Urinary bladder (tissue), 4 donors: ENCODE data around the gene RCAN2. TPM values are rescaled to one million over a fixed set of nuclear protein-coding genes. Genes with fewer than 3 reads are reported as not detected.
A peak's percentile ranks its signal among the peaks of the same experiment; 100 is the strongest.

Source experiments
- DNase-seq: peaks from one replicate; pipeline ENCODE4 v3.0.0-alpha.2; 2015; ENCODE audit errors: extremely low spot score
- H3K27ac ChIP-seq: one replicate; pipeline ENCODE4 v1.5.1; 2013; ENCODE audit warnings: low read depth, mild to moderate bottlenecking, moderate library complexity
- H3K36me3 ChIP-seq: one replicate; pipeline ENCODE4 v1.6.1; 2013; ENCODE audit warnings: mild to moderate bottlenecking, moderate library complexity; ENCODE audit not compliant: insufficient read depth
- H3K4me1 ChIP-seq: one replicate; pipeline ENCODE4 v1.6.1; 2013; ENCODE audit warnings: mild to moderate bottlenecking, moderate library complexity; ENCODE audit not compliant: insufficient read depth
- H3K4me3 ChIP-seq: one replicate; pipeline ENCODE4 v1.5.1; 2013; ENCODE audit warnings: low read depth, low read length
- WGBS: extraction: QIAGEN DNeasy Blood & Tissue Kit; methylation state at CpG from one replicate; pipeline ENCODE4 v1.1.7; 2013; 5-methylcytosine and 5-hydroxymethylcytosine counted together
- polyA plus RNA-seq: library from polyadenylated mRNA; stranded (reverse); fragments of 200-250 nt; gene quantifications from one replicate; pipeline ENCODE4 v1.2.3, GENCODE V29; 2013
- total RNA-seq: library from RNA; depleted of rRNA; stranded (reverse); fragments of >200 nt; gene quantifications from one replicate; pipeline ENCODE4 v1.2.3, GENCODE V29; 2014
- donor health status: healthy with polysubstance abuse.
- donor health status: healthy.

Gene RCAN2
- total and polyA plus RNA-seq, 2 donors: 23.7 to 60.2 TPM

GRCh38 chr6:46440641-46441040 is 50.6 kb downstream of the RCAN2 start:
- 18% methylated on average over 1 of the region's 1 CpG for WGBS
- Histone ChIP-seq H3K4me3 (no peak overlapping the region), H3K4me1 (no peaks in the 10 kb centered on the region), H3K36me3 (no peaks in the 10 kb centered on the region), H3K27ac (no peak overlapping the region)
- no peak for DNase-seq

- no peaks in the 10 kb centered on the region for H3K36me3 ChIP-seq
- no peaks in the 10 kb centered on the region for H3K4me1 ChIP-seq
- H3K4me3 ChIP-seq: no peak overlapping the region
- H3K27ac ChIP-seq: no peak overlapping the region
- WGBS: 14% methylated on average over 2 of the region's 2 CpGs
- no peak for DNase-seq
These were observed 51.1 kb downstream of the RCAN2 start for GRCh38 chr6:46440141-46440540.

- 95% methylated on average over 4 of the region's 4 CpGs for WGBS
- H3K36me3 ChIP-seq: no peaks in the 10 kb centered on the region
- no peak overlapping the region for H3K27ac ChIP-seq
- no peak overlapping the region for H3K4me3 ChIP-seq
- no peaks in the 10 kb centered on the region for H3K4me1 ChIP-seq
- DNase-seq: no peak
These were observed 53.0 kb downstream of the RCAN2 start for GRCh38 chr6:46438245-46438644.

GRCh38 chr6:46437671-46438221 is 53.5 kb downstream of the RCAN2 start:
- no peaks in the 10 kb centered on the region for H3K36me3 ChIP-seq
- H3K4me1 ChIP-seq: no peaks in the 10 kb centered on the region
- no peak for DNase-seq

GRCh38 chr6:46422619-46423018 is 68.6 kb downstream of the RCAN2 start:
- Histone ChIP-seq H3K4me3 (no peak overlapping the region), H3K27ac (no peak overlapping the region), H3K36me3 (no peaks in the 10 kb centered on the region), H3K4me1 (no peaks in the 10 kb centered on the region)
- no peak for DNase-seq

More at GRCh38 chr6:46437671-46438221, 53.5 kb downstream of the RCAN2 start:
- no peak overlapping the region for H3K27ac ChIP-seq
- no peak overlapping the region for H3K4me3 ChIP-seq

- no peak for DNase-seq
- no peaks in the 10 kb centered on the region for H3K36me3 ChIP-seq
- no peak overlapping the region for H3K4me3 ChIP-seq
- WGBS: 87% methylated on average over 3 of the region's 3 CpGs
- peak overlapping the region; percentile 29 for H3K27ac ChIP-seq
- no peaks in the 10 kb centered on the region for H3K4me1 ChIP-seq
These were observed 69.3 kb downstream of the RCAN2 start for GRCh38 chr6:46421939-46422338.

GRCh38 chr6:46420921-46421638 is 70.2 kb downstream of the RCAN2 start:
- Histone ChIP-seq H3K27ac (no peak overlapping the region), H3K4me3 (no peak overlapping the region), H3K4me1 (no peaks in the 10 kb centered on the region), H3K36me3 (no peaks in the 10 kb centered on the region)
- no peak for DNase-seq
- WGBS: 80% methylated on average over 3 of the region's 3 CpGs

GRCh38 chr6:46419576-46420002 is 71.7 kb downstream of the RCAN2 start:
- Histone ChIP-seq H3K27ac (no peak overlapping the region), H3K4me1 (no peaks in the 10 kb centered on the region), H3K4me3 (no peak overlapping the region), H3K36me3 (no peaks in the 10 kb centered on the region)
- peak; percentile 21 for DNase-seq
- 0% methylated on average over 2 of the region's 2 CpGs for WGBS

- no peak overlapping the region for H3K27ac ChIP-seq
- H3K4me1 ChIP-seq: no peaks in the 10 kb centered on the region
- WGBS: 42% methylated on average over 1 of the region's 1 CpG
- H3K36me3 ChIP-seq: no peaks in the 10 kb centered on the region
- H3K4me3 ChIP-seq: no peak overlapping the region
- no peak for DNase-seq
These were observed 76.9 kb downstream of the RCAN2 start for GRCh38 chr6:46414398-46414797.

GRCh38 chr6:46412662-46413061 is 78.6 kb downstream of the RCAN2 start:
- Histone ChIP-seq H3K4me1 (no peaks in the 10 kb centered on the region), H3K36me3 (no peaks in the 10 kb centered on the region), H3K27ac (no peak overlapping the region), H3K4me3 (no peak overlapping the region)
- 83% methylated on average over 2 of the region's 2 CpGs for WGBS
- no peak for DNase-seq

- no peak overlapping the region for H3K27ac ChIP-seq
- no peak for DNase-seq
- H3K4me3 ChIP-seq: no peak overlapping the region
- no peaks in the 10 kb centered on the region for H3K4me1 ChIP-seq
- no peaks in the 10 kb centered on the region for H3K36me3 ChIP-seq
- 68% methylated on average over 3 of the region's 3 CpGs for WGBS
These were observed 79.6 kb downstream of the RCAN2 start for GRCh38 chr6:46411456-46412197.

GRCh38 chr6:46410334-46410953 is 80.8 kb downstream of the RCAN2 start:
- H3K4me3 ChIP-seq: no peak overlapping the region
- DNase-seq: no peak
- no peaks in the 10 kb centered on the region for H3K4me1 ChIP-seq
- no peaks in the 10 kb centered on the region for H3K36me3 ChIP-seq
- H3K27ac ChIP-seq: no peak overlapping the region
- WGBS: 30% methylated on average over 5 of the region's 5 CpGs

GRCh38 chr6:46407776-46408530 is 83.3 kb downstream of the RCAN2 start:
- peak overlapping the region; percentile 2 for H3K27ac ChIP-seq
- DNase-seq: no peak
- 65% methylated on average over 13 of the region's 13 CpGs for WGBS
- H3K36me3 ChIP-seq: no peaks in the 10 kb centered on the region
- H3K4me3 ChIP-seq: no peak overlapping the region
- no peaks in the 10 kb centered on the region for H3K4me1 ChIP-seq
